Skeletal muscle tissue (tissue), 4 donors: ENCODE measurements around the gene LYRM9. TPM values are rescaled to one million over a fixed set of nuclear protein-coding genes. Genes with fewer than 3 reads are reported as not detected.
"Not testable (repeated sequence)": the region's sequence is repeated elsewhere in the genome, so short reads cannot be mapped to it uniquely, and the experiment has no call there.

ENCODE experiments used
- H3K27ac ChIP-seq: one replicate; pipeline ENCODE4 v1.7.0; 2013; ENCODE audit warnings: mild to moderate bottlenecking, low read depth, low read length, inconsistent platforms
- H3K27me3 ChIP-seq, 3 donors: one replicate each; pipeline ENCODE4 v1.7.0; 2013; ENCODE audit warnings: low read length in 3 of 3; ENCODE audit not compliant: control insufficient read depth in 3 of 3, insufficient read depth in 3 of 3
- H3K36me3 ChIP-seq, 3 donors: one replicate each; pipeline ENCODE4 v1.7.0; 2013; ENCODE audit warnings: low read length in 3 of 3; ENCODE audit not compliant: control insufficient read depth in 3 of 3, insufficient read depth in 3 of 3
- H3K4me1 ChIP-seq, 3 donors: one replicate each; pipeline ENCODE4 v1.7.0; 2013; ENCODE audit warnings: low read length in 3 of 3, mild to moderate bottlenecking in 3 of 3; ENCODE audit not compliant: control insufficient read depth in 3 of 3, insufficient read depth in 3 of 3
- H3K4me3 ChIP-seq, 3 donors: one replicate each; pipeline ENCODE4 v1.7.0; 2013; ENCODE audit warnings: low read length in 3 of 3
- H3K9ac ChIP-seq, 3 donors: one replicate each; pipeline ENCODE4 v1.7.0; 2013; ENCODE audit warnings: low read length in 3 of 3, mild to moderate bottlenecking in 3 of 3, moderate library complexity in 2 of 3, low read depth in 1 of 3
- H3K9me3 ChIP-seq, 3 donors: one replicate each; pipeline ENCODE4 v1.7.0; 2013; ENCODE audit warnings: low read length in 3 of 3; ENCODE audit not compliant: control insufficient read depth in 3 of 3
- total RNA-seq: library from RNA; depleted of rRNA; stranded (reverse); fragments of >200 nt; gene quantifications from one replicate; pipeline ENCODE4 v1.2.3, GENCODE V29; 2014
- donor health status: Osteomylitis.

LYRM9 gene
- total RNA-seq, 1 donor from 2014 or later: 5.2 TPM

- no peak overlapping the region for H3K27ac ChIP-seq
Measured at GRCh38 chr17:27921599-27921998, 28.4 kb upstream of the LYRM9 start.

DNA sequence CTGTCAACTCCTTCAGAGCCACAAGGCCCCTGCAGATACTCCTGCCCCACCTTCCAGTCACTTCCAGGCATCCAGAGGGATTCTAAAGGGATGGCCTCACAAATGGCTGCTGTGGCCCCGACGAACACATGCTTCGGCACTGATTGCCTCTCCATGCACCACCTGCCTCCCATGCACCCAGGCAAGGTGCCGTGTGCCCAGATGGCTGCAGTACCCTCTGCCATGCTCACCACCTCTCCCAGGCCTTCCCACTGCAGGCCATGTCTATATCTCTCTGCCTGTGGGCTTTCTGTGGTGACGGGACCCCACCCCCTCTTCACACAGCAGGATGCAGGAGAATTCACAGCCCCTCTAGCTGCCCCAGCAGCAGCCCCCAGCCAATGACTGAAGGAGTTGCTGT, 27.9 kb upstream of the LYRM9 start:
- Histone ChIP-seq H3K4me1 (no peaks in the 10 kb centered on the region), H3K27ac (no peak overlapping the region), H3K9me3 (no peaks in the 10 kb centered on the region), H3K27me3 (peaks cover 0 to 2% (median 2%) of the 10 kb centered on the region in 3 donors), H3K4me3 (no peak overlapping the region), H3K9ac (no peak overlapping the region), H3K36me3 (no peaks in the 10 kb centered on the region)

More at GRCh38 chr17:27921599-27921998, 28.4 kb upstream of the LYRM9 start:
- no peaks in the 10 kb centered on the region for H3K4me1 ChIP-seq
- H3K9me3 ChIP-seq: no peaks in the 10 kb centered on the region
- no peak overlapping the region for H3K4me3 ChIP-seq
- H3K9ac ChIP-seq: no peak overlapping the region
- no peaks in the 10 kb centered on the region for H3K36me3 ChIP-seq
- H3K27me3 ChIP-seq: peaks cover 0 to 2% (median 2%) of the 10 kb centered on the region in 3 donors

DNA sequence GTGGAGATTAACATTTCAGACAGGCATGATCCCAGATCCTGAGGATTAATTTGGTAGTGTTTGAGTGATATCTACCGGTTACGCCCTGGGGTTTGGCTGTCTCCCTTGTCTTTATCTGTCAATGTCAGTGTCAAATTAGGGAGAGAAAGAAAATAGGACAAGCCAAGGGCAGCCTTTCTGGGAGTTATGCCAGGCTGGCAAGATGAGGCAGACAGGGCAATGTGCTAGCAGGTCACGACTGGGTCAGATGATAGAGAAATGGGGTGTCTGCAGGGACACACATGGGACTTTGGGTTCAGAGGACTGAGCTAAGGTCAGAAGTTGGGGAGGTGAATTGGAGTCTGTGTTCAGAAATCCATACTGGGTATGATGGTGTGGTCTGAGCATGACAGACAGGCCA, 27.4 kb upstream of the LYRM9 start:
- H3K27me3 ChIP-seq: peaks cover 0 to 2% (median 2%) of the 10 kb centered on the region in 3 donors
- no peak overlapping the region for H3K27ac ChIP-seq
- H3K4me3 ChIP-seq: no peak overlapping the region
- H3K36me3 ChIP-seq: no peaks in the 10 kb centered on the region
- no peaks in the 10 kb centered on the region for H3K9me3 ChIP-seq
- H3K4me1 ChIP-seq: no peaks in the 10 kb centered on the region
- H3K9ac ChIP-seq: no peak overlapping the region

- Histone ChIP-seq H3K4me1 (no peaks in the 10 kb centered on the region), H3K9ac (no peak overlapping the region), H3K27ac (no peak overlapping the region), H3K36me3 (no peaks in the 10 kb centered on the region), H3K9me3 (no peaks in the 10 kb centered on the region), H3K4me3 (no peak overlapping the region), H3K27me3 (peaks cover 0 to 2% (median 2%) of the 10 kb centered on the region in 3 donors)
Measured at GRCh38 chr17:27919079-27919478, 25.9 kb upstream of the LYRM9 start.

GRCh38 chr17:27918498-27918897, 25.3 kb upstream of the LYRM9 start:
- H3K27ac ChIP-seq: no peak overlapping the region

DNA sequence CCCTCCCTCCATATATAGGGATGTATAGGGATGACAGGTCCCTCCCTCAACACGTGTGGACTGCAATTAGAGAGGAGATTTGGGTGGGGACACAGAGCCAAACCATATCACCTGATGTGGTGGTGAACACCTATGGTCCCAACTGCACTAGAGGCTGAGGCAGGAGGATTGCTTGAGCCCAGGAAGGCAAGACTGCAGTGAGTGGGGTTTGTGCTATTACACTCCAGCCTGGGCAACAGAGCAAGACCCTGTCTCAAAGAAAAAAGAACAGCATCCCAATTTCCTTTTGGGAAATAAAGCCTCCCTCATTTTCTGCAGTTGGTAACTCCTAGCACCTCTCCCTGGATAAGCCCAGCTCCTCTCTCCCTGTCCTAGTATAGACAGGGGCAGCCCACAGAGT, 23.8 kb upstream of the LYRM9 start:
- H3K27ac ChIP-seq: no peak overlapping the region
- no peak overlapping the region for H3K9ac ChIP-seq
- no peaks in the 10 kb centered on the region for H3K4me1 ChIP-seq
- no peak overlapping the region for H3K4me3 ChIP-seq
- H3K27me3 ChIP-seq: peaks cover 0 to 5% (median 2%) of the 10 kb centered on the region in 3 donors
- H3K36me3 ChIP-seq: no peaks in the 10 kb centered on the region
- no peaks in the 10 kb centered on the region for H3K9me3 ChIP-seq

More at GRCh38 chr17:27918498-27918897, 25.3 kb upstream of the LYRM9 start:
- H3K4me3 ChIP-seq: no peak overlapping the region
- no peaks in the 10 kb centered on the region for H3K4me1 ChIP-seq
- H3K36me3 ChIP-seq: no peaks in the 10 kb centered on the region
- no peaks in the 10 kb centered on the region for H3K9me3 ChIP-seq
- no peak overlapping the region for H3K9ac ChIP-seq
- peaks cover 0 to 4% (median 2%) of the 10 kb centered on the region in 3 donors for H3K27me3 ChIP-seq

DNA sequence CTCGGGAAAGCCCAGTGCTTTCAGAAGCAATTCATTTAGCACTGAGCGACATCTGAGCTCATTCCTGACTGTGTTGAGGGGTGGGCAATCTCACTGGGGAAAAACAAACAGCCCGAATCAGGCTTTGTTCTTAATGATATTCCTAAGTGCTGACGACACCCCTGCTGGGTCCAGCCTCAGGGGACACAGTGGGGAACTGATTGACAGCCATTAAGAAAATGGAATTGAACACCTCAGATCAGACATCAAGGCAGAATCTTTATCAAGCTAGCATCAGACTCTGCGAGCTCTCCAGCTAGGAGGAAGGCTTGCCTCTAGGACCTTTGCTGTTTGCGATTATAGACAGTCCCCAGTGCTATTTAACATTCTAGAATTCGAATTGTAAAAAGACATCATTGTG, 22.5 kb upstream of the LYRM9 start:
- Histone ChIP-seq H3K36me3 (no peaks in the 10 kb centered on the region), H3K4me1 (no peaks in the 10 kb centered on the region), H3K9ac (no peak overlapping the region), H3K9me3 (no peaks in the 10 kb centered on the region), H3K27ac (no peak overlapping the region), H3K27me3 (peaks cover 0 to 5% (median 2%) of the 10 kb centered on the region in 3 donors), H3K4me3 (no peak overlapping the region)

GRCh38 chr17:27914382-27914781, 21.2 kb upstream of the LYRM9 start:
- H3K9ac ChIP-seq: no peak overlapping the region
- no peak overlapping the region for H3K27ac ChIP-seq
- no peaks in the 10 kb centered on the region for H3K9me3 ChIP-seq
- H3K36me3 ChIP-seq: no peaks in the 10 kb centered on the region
- peaks cover 0 to 5% (median 2%) of the 10 kb centered on the region in 3 donors for H3K27me3 ChIP-seq
- no peak overlapping the region for H3K4me3 ChIP-seq
- H3K4me1 ChIP-seq: no peaks in the 10 kb centered on the region

DNA sequence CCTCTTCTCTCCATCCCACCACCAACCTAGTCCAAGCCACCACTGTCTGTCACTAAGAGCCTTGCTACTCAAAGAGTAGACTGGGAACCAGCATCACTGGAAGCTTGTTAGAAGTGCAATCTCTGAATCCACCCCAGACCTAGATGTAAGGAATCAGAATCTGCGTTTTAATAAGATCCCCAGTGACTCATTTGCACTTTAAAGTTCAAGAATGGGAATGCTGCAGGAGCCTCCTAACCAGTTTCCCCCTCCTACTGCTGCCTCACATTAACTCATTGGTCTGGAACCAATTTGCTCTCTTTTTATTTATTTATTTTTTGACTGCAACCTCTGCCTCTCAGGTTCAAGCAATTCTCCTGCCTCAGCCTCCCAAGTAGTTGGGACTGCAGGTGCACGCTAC, 19.8 kb upstream of the LYRM9 start:
- Histone ChIP-seq H3K9me3 (no peaks in the 10 kb centered on the region), H3K9ac (no peak overlapping the region), H3K27me3 (peaks cover 0 to 5% (median 2%) of the 10 kb centered on the region in 3 donors), H3K4me1 (no peaks in the 10 kb centered on the region), H3K4me3 (no peak overlapping the region), H3K27ac (no peak overlapping the region), H3K36me3 (no peaks in the 10 kb centered on the region)

DNA sequence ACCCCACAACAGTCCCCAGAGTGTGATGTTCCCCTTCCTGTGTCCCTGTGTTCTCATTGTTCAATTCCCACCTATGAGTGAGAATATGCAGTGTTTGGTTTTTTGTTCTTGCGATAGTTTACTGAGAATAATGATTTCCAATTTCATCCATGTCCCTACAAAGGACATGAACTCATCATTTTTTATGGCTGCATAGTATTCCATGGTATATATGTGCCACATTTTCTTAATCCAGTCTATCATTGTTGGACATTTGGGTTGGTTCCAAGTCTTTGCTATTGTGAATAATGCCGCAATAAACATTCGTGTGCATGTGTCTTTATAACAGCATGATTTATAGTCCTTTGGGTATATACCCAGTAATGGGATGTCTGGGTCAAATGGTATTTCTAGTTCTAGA, 19.1 kb upstream of the LYRM9 start:
- H3K36me3 ChIP-seq, H3K9ac ChIP-seq, H3K4me3 ChIP-seq: not testable (repeated sequence)

More for the DNA sequence above, 19.1 kb upstream of the LYRM9 start:
- not testable (repeated sequence) for H3K9me3 ChIP-seq, H3K4me1 ChIP-seq, H3K27ac ChIP-seq, H3K27me3 ChIP-seq
